ENCODE data around the gene LSM11. TPM values are rescaled to one million over a fixed set of nuclear protein-coding genes. Genes with fewer than 3 reads are reported as not detected.
"Not testable (repeated sequence)": the region's sequence is repeated elsewhere in the genome, so short reads cannot be mapped to it uniquely, and the experiment has no call there.

LSM11 gene
- polyA plus RNA-seq (2012; ENCODE audit: insufficient read depth, insufficient read length, low read depth) = 1.2 TPM

- H3K9me3 ChIP-seq = no peaks in the 10 kb centered on the region
- DNase-seq = peak; percentile 90
- TF ChIP-seq, protein P1, sequence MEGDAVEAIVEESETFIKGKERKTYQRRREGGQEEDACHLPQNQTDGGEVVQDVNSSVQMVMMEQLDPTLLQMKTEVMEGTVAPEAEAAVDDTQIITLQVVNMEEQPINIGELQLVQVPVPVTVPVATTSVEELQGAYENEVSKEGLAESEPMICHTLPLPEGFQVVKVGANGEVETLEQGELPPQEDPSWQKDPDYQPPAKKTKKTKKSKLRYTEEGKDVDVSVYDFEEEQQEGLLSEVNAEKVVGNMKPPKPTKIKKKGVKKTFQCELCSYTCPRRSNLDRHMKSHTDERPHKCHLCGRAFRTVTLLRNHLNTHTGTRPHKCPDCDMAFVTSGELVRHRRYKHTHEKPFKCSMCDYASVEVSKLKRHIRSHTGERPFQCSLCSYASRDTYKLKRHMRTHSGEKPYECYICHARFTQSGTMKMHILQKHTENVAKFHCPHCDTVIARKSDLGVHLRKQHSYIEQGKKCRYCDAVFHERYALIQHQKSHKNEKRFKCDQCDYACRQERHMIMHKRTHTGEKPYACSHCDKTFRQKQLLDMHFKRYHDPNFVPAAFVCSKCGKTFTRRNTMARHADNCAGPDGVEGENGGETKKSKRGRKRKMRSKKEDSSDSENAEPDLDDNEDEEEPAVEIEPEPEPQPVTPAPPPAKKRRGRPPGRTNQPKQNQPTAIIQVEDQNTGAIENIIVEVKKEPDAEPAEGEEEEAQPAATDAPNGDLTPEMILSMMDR (IDR thresholded peaks at IDR 0.05; ENCODE audit: low read depth, low read length) = peak; percentile 92
- H3K4me1 ChIP-seq = peaks cover 8% of the 10 kb centered on the region
- no peaks in the 10 kb centered on the region for H3K27me3 ChIP-seq
- H3K36me3 ChIP-seq = peaks cover 5% of the 10 kb centered on the region; the same call in 1 of the 2 replicates
- peak within 1 kb of the TSS; percentile 75 for H3K4me3 ChIP-seq (ENCODE audit: low read depth, low read length)
These were observed at the start of gene LSM11 for GRCh38 chr5:157743163-157744050. TSS of gene LSM11 (plus strand) at chr5:157743712. CDS start at chr5:157743751, 39 bp downstream.

DNA sequence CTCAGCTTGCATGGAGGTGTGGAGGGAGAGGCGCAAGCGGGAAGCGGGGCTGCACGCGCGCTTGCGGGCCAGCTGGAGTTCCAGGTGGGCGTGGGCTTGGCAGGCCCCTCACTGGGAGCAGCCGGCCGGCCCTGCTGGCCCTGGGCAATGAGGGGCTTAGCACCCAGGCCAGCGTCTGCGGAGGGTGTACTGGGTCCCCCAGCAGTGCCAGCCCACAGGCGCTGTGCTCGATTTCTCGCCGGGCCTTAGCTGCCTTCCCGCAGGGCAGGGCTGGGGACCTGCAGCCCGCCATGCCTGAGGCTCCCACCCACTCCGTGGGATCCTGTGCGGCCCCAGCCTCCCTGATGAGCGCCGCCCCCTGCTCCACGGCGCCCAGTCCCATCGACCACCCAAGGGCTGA lies 49.7 kb upstream of the LSM11 start:
- H3K4me1 ChIP-seq; H3K4me3 ChIP-seq (ENCODE audit: low read depth, low read length); H3K27me3 ChIP-seq; DNase-seq; H3K36me3 ChIP-seq; H3K9me3 ChIP-seq: not testable (repeated sequence)

DNA sequence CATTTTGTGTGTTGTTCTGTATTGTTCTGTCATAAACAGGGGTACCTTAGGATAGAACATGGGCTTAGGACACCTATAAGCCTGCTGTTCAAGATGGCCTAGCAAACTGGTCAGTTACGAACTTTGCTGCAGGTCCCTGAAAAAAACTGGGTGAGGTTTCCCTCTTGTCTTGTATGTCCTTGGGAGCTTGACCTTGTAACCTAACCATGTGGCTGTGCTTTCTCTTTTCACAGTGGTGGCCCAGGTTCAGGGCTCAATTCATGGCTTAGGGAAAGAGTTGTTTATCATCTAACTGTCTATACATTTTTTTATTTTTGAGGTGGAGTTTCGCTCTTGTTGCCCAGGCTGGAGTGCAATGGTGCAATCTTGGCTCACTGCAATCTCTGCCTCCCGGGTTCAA lies 47.4 kb upstream of the LSM11 start:
- not testable (repeated sequence) for H3K4me3 ChIP-seq (ENCODE audit: low read depth, low read length); H3K9me3 ChIP-seq; H3K27me3 ChIP-seq; H3K36me3 ChIP-seq; DNase-seq; H3K4me1 ChIP-seq

DNA sequence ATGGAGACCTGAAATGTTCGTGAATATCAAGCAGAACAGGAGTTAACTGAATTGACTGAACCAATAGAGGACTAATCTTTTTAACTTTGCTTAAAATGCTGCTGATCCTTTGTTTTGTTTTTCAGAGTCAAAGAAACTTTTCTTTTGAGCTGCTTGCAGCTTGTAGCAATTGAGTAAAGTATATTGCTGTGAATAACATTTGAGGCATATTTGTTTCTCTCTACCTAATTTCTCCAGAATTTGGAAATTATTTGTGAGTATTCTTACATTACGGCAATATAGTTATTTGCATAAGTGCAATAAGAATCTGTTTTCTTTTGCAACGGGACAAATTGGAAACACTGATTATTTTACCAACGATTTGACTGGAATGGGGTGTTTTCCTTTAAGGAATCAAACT lies 44.8 kb upstream of the LSM11 start:
- not testable (repeated sequence) for H3K4me3 ChIP-seq (ENCODE audit: low read depth, low read length); DNase-seq; H3K36me3 ChIP-seq; H3K4me1 ChIP-seq; H3K9me3 ChIP-seq; H3K27me3 ChIP-seq

DNA sequence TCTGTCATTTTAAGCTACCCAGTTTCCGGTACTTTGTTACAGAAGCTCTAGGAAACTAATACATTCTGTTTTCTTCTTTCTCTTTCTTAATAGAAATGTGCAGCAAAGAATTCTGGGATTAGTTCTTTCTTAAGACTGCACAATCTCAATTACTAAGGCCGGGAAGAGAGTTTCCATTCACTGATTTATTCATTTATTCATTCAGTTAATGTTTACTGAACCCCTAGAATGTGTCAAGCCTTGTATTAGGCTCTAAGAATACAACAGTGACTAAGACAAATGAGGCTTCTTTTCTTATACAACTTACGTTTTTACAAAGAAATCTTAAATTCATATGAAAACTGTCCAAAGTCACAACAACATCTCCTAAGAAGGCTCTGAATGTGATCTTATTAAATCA lies 39.8 kb upstream of the LSM11 start:
- Histone ChIP-seq H3K4me1 (no peaks in the 10 kb centered on the region), H3K27me3 (peaks cover 11% of the 10 kb centered on the region; the same call in 1 of the 2 replicates), H3K9me3 (no peaks in the 10 kb centered on the region; the same call in 1 of the 2 replicates), H3K36me3 (no peaks in the 10 kb centered on the region), H3K4me3 (ENCODE audit: low read depth, low read length) (no peak overlapping the region)
- TF ChIP-seq, protein P1 (IDR thresholded peaks at IDR 0.05; ENCODE audit: low read depth, low read length) = no peak
- DNase-seq = no peak

GRCh38 chr5:157708866-157709265 lies 34.6 kb upstream of the LSM11 start:
- H3K36me3 ChIP-seq = no peaks in the 10 kb centered on the region
- H3K4me3 ChIP-seq (ENCODE audit: low read depth, low read length) = no peak overlapping the region
- H3K9me3 ChIP-seq = no peaks in the 10 kb centered on the region
- H3K4me1 ChIP-seq = no peaks in the 10 kb centered on the region
- TF ChIP-seq, protein P1 (IDR thresholded peaks at IDR 0.05; ENCODE audit: low read depth, low read length) = no peak
- H3K27me3 ChIP-seq = peaks cover 24% of the 10 kb centered on the region
- no peak for DNase-seq

- DNase-seq = no peak
These were observed 34.2 kb upstream of the LSM11 start for GRCh38 chr5:157709346-157709745.

More at GRCh38 chr5:157709346-157709745, 34.2 kb upstream of the LSM11 start:
- Histone ChIP-seq H3K27me3 (peaks cover 22% of the 10 kb centered on the region), H3K4me1 (no peaks in the 10 kb centered on the region), H3K36me3 (no peaks in the 10 kb centered on the region), H3K4me3 (ENCODE audit: low read depth, low read length) (no peak overlapping the region), H3K9me3 (no peaks in the 10 kb centered on the region)
- TF ChIP-seq, protein P1 (IDR thresholded peaks at IDR 0.05; ENCODE audit: low read depth, low read length) = no peak
